GM06990 (cell line): ENCODE data around the gene SOWAHA.

Experiments
- DNase-seq: peaks from one replicate; pipeline ENCODE4 v3.0.0-alpha.2; 2011; ENCODE audit not compliant: insufficient read length; ENCODE audit errors: extremely low read depth
- H3K27me3 ChIP-seq: replicated peaks from 2 replicates; pipeline ENCODE4 v1.6.0; 2011; ENCODE audit warnings: low read length; ENCODE audit not compliant: control insufficient read depth, insufficient read depth
- H3K36me3 ChIP-seq: 2 replicates; pipeline ENCODE4 v1.5.1; 2011; ENCODE audit warnings: low read length; ENCODE audit not compliant: control insufficient read depth, insufficient read depth
- H3K4me3 ChIP-seq: replicated peaks from 2 replicates; pipeline ENCODE4 v1.5.1; 2011; ENCODE audit warnings: low read depth, mild to moderate bottlenecking, control low read depth, low read length
- CTCF ChIP-seq: IDR thresholded peaks from 2 replicates; pipeline ENCODE4 v1.5.1; 2011; ENCODE audit warnings: low read length, control low read depth, mild to moderate bottlenecking, inconsistent platforms; ENCODE audit not compliant: insufficient read depth, poor library complexity, severe bottlenecking

Gene SOWAHA

DNA sequence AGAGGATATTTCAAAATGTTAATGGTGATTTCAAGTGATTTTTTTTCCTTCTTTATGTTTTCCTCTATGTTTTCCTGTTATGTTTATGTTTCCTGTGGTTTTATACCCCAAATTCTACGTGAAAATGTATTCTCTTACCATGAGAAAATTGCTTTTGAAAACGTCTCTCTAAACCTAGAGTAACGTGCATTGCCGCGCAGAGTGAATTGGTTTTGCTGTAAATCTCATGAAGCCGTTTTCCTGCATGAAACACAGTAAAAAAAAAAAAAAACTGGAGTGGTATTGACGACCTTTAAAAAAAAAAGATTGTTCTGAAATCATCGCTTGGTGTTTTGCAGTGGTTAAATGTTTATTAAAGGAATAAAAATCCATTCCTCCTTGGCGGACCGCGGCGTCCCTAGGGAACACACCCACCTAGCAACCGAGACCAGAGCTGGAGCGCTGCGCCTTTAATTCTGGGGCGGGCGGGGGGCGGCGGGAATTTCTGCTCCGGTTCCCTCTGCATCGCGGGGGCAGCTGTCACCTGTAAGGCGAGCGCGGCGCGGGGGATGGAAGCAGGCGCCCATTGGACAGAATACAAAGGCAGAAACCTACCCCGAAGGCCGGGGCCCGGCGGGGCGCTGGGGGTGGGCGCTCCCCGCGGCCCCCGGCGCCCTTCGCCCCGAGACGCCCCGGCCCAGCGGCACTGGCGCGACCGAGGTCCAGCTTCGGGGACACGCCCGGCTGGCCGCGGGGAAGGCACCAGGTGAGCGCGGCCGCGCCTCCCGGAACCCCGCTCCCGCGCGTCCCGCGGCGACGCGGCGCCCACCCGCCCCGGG lies at the start of gene SOWAHA:
TSS of gene SOWAHA (plus strand) at position 522 of the 818 bp plus-strand sequence. CDS start 320 bp downstream, outside the sequence.
- H3K36me3 ChIP-seq = no peaks in the 10 kb centered on the region
- H3K27me3 ChIP-seq = no peaks in the 10 kb centered on the region
- no peak for DNase-seq
- peak within 1 kb of the TSS; percentile 40 for H3K4me3 ChIP-seq
- TF ChIP-seq CTCF = no peak

DNA sequence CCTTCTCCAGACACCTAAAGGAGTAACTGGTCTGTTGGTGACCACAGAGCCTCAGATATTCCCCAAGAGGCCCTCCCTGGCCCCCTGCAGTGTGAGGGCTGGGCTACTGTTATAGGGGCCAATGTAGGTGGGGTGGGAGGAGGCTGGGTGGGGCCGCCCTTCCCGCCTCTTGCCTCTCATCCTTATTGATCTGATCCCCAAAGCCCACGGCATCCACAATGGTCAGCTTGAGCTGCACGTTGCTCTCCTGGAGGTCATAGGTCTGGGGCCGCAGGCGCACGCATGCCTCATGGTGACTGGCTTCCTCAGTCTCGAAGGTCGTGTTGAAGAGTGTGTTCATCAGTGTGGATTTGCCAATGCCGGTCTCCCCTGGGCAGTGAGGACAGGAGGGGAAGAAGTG lies 49.1 kb upstream of the SOWAHA start:
- Histone ChIP-seq H3K27me3 (no peaks in the 10 kb centered on the region), H3K4me3 (no peak overlapping the region), H3K36me3 (peaks cover 12% of the 10 kb centered on the region)
- no peak for TF ChIP-seq CTCF
- no peak for DNase-seq

GRCh38 chr5:132764671-132765238 lies 48.3 kb upstream of the SOWAHA start:
- H3K36me3 ChIP-seq = peaks cover 11% of the 10 kb centered on the region
- no peak for DNase-seq
- TF ChIP-seq CTCF = no peak
- H3K27me3 ChIP-seq = no peaks in the 10 kb centered on the region
- no peak overlapping the region for H3K4me3 ChIP-seq

- H3K36me3 ChIP-seq = peaks cover 8% of the 10 kb centered on the region
- H3K27me3 ChIP-seq = no peaks in the 10 kb centered on the region
- no peak overlapping the region for H3K4me3 ChIP-seq
- TF ChIP-seq CTCF = no peak
- no peak for DNase-seq
These were observed 47.6 kb upstream of the SOWAHA start for GRCh38 chr5:132765311-132766019.

- no peak overlapping the region for H3K4me3 ChIP-seq
- no peak for TF ChIP-seq CTCF
- H3K36me3 ChIP-seq = peaks cover 6% of the 10 kb centered on the region
- H3K27me3 ChIP-seq = no peaks in the 10 kb centered on the region
- no peak for DNase-seq
These were observed 46.9 kb upstream of the SOWAHA start for GRCh38 chr5:132766020-132766805.
